Endodermal cell (in vitro differentiated cells): ENCODE measurements around the gene ACAT2. TPM values are rescaled to one million over a fixed set of nuclear protein-coding genes. Genes with fewer than 3 reads are reported as not detected.

Experiments used
- DNase-seq: peaks from one replicate; pipeline ENCODE4 v3.0.0-alpha.2; 2017
- H3K27ac ChIP-seq: 2 replicates; pipeline ENCODE4 v1.5.1; 2013; ENCODE audit warnings: mild to moderate bottlenecking, low read depth, low read length, moderate library complexity
- H3K27me3 ChIP-seq: 2 replicates; pipeline ENCODE4 v1.6.1; 2013; ENCODE audit warnings: mild to moderate bottlenecking, low read length, moderate library complexity; ENCODE audit not compliant: insufficient read depth, control insufficient read depth, poor library complexity, severe bottlenecking
- H3K36me3 ChIP-seq: 2 replicates; pipeline ENCODE4 v1.7.0; 2013; ENCODE audit warnings: mild to moderate bottlenecking, low read length, moderate library complexity; ENCODE audit not compliant: control insufficient read depth, insufficient read depth
- H3K4me1 ChIP-seq: one replicate; pipeline ENCODE4 v1.7.0; 2013; ENCODE audit warnings: low read length; ENCODE audit not compliant: control insufficient read depth, insufficient read depth
- H3K4me3 ChIP-seq: 2 replicates; pipeline ENCODE4 v1.5.1; 2013; ENCODE audit warnings: mild to moderate bottlenecking, low read length, moderate library complexity
- H3K9ac ChIP-seq: 2 replicates; pipeline ENCODE4 v1.6.1; 2013; ENCODE audit warnings: mild to moderate bottlenecking, low read length, moderate library complexity; ENCODE audit not compliant: poor library complexity, severe bottlenecking; ENCODE audit errors: extremely low read depth
- H3K9me3 ChIP-seq: 2 replicates; pipeline ENCODE4 v1.6.1; 2013; ENCODE audit warnings: mild to moderate bottlenecking, low read length, moderate library complexity; ENCODE audit not compliant: control insufficient read depth
- H3K27ac Mint-ChIP-seq: 2 replicates; pipeline ENCODE4 v1.8.0; 2020; ENCODE audit warnings: mixed read lengths
- H3K27me3 Mint-ChIP-seq: 2 replicates; pipeline ENCODE4 v1.8.0; 2021; ENCODE audit warnings: mild to moderate bottlenecking, mixed read lengths; ENCODE audit not compliant: insufficient read depth
- H3K36me3 Mint-ChIP-seq: 2 replicates; pipeline ENCODE4 v1.8.0; 2020; ENCODE audit warnings: low read depth, mixed read lengths
- H3K4me1 Mint-ChIP-seq: 2 replicates; pipeline ENCODE4 v1.8.0; 2020; ENCODE audit warnings: mixed read lengths
- H3K4me3 Mint-ChIP-seq: 2 replicates; pipeline ENCODE4 v1.8.0; 2020; ENCODE audit warnings: mild to moderate bottlenecking, moderate library complexity, mixed read lengths
- H3K9me3 Mint-ChIP-seq: 2 replicates; pipeline ENCODE4 v1.8.0; 2020; ENCODE audit warnings: mild to moderate bottlenecking, mixed read lengths
- WGBS, 2 experiments: methylation state at CpG; one replicate each; pipeline versions ENCODE4 v1.1.5 to v1.1.7; 2013; ENCODE audit warnings: missing lambda C conversion rate in 2 of 2, mixed read lengths in 1 of 2; ENCODE audit not compliant: insufficient coverage in 1 of 2, insufficient read length in 1 of 2; 5-methylcytosine and 5-hydroxymethylcytosine counted together
- total RNA-seq, 2 donors: library from RNA; stranded (reverse); fragmentation: NEBNext Ultra II Directional in 1 of 2; extraction: Animal tissue kit (Norgen Biotek cat#: 25700) in 1 of 2; gene quantifications; 2 replicates in 1 of 2; 3 replicates in 1 of 2; pipeline ENCODE4 v1.2.1, GENCODE V29; 2021
- TF ChIP-seq, protein P1 (sequence below): fragments of 200-600 bp; sonication (generic); conservative IDR thresholded peaks from 2 replicates; pipeline ENCODE4 v1.5.0; 2021; ENCODE audit warnings: antibody characterized with exemption, mild to moderate bottlenecking

The ACAT2 gene
- total RNA-seq, 2 donors from 2014 or later: 108 to 147 TPM

DNA sequence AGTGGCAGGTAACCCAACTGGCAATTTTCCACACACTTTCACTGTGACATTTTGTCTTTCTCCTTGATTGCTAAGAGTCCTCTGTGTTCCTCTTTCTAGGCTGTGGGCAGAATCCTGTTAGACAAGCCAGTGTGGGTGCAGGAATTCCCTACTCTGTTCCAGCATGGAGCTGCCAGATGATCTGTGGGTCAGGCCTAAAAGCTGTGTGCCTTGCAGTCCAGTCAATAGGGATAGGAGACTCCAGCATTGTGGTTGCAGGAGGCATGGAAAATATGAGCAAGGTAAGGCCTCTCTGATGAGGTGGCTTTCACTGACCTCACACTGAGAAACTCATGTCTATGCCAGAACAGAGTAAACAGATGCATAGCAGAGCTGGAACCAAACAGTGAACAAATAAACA, 5.1 kb downstream of the ACAT2 start:
- Histone ChIP-seq H3K9ac (no peak overlapping the region), H3K36me3 (peaks cover 87% of the 10 kb centered on the region), H3K27me3 (no peaks in the 10 kb centered on the region), H3K9me3 (peaks cover 7% of the 10 kb centered on the region), H3K27ac (no peak overlapping the region), H3K4me3 (no peak overlapping the region), H3K4me1 (no peaks in the 10 kb centered on the region)
- peaks cover 15% of the 10 kb centered on the region for H3K9me3 Mint-ChIP-seq
- no peak overlapping the region for H3K4me3 Mint-ChIP-seq
- H3K27ac Mint-ChIP-seq: no peak overlapping the region
- TF ChIP-seq, protein P1, sequence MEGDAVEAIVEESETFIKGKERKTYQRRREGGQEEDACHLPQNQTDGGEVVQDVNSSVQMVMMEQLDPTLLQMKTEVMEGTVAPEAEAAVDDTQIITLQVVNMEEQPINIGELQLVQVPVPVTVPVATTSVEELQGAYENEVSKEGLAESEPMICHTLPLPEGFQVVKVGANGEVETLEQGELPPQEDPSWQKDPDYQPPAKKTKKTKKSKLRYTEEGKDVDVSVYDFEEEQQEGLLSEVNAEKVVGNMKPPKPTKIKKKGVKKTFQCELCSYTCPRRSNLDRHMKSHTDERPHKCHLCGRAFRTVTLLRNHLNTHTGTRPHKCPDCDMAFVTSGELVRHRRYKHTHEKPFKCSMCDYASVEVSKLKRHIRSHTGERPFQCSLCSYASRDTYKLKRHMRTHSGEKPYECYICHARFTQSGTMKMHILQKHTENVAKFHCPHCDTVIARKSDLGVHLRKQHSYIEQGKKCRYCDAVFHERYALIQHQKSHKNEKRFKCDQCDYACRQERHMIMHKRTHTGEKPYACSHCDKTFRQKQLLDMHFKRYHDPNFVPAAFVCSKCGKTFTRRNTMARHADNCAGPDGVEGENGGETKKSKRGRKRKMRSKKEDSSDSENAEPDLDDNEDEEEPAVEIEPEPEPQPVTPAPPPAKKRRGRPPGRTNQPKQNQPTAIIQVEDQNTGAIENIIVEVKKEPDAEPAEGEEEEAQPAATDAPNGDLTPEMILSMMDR: no peak
- no peaks in the 10 kb centered on the region for H3K27me3 Mint-ChIP-seq
- H3K36me3 Mint-ChIP-seq: peaks cover 80% of the 10 kb centered on the region
- DNase-seq: no peak
- H3K4me1 Mint-ChIP-seq: peaks cover 7% of the 10 kb centered on the region

DNA sequence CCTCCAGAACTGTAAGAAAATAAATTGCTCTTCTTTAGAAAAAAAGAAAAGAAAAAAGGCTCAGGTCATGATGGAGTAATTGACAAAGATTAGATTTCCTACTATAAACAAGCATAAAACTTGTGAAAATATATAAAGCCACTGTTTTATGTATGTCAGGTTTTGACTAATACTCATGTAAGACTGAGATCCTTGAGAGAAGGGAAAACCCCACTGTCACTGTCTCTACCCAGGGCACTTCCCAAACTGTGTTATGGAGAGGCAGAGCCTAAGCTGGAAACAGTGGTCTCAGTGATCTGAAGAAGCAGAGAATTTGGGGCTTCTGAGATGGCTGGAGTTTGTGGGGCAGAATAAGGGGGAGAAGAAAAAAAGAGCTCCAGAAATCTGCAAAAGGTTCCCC, 7.6 kb downstream of the ACAT2 start:
- peaks cover 88% of the 10 kb centered on the region for H3K36me3 Mint-ChIP-seq
- no peak overlapping the region for H3K27ac ChIP-seq
- peaks cover 7% of the 10 kb centered on the region for H3K9me3 ChIP-seq
- no peak overlapping the region for H3K27ac Mint-ChIP-seq
- peaks cover 3% of the 10 kb centered on the region for H3K4me1 Mint-ChIP-seq
- H3K4me3 ChIP-seq: no peak overlapping the region
- peaks cover 93% of the 10 kb centered on the region for H3K36me3 ChIP-seq
- no peak overlapping the region for H3K9ac ChIP-seq
- no peak for DNase-seq
- no peaks in the 10 kb centered on the region for H3K27me3 Mint-ChIP-seq
- no peaks in the 10 kb centered on the region for H3K27me3 ChIP-seq
- no peaks in the 10 kb centered on the region for H3K4me1 ChIP-seq
- no peak overlapping the region for H3K4me3 Mint-ChIP-seq
- peaks cover 16% of the 10 kb centered on the region for H3K9me3 Mint-ChIP-seq
- TF ChIP-seq, protein P1: no peak

- Mint-ChIP-seq H3K36me3 (peaks cover 94% of the 10 kb centered on the region), H3K9me3 (peaks cover 16% of the 10 kb centered on the region)
Observed at GRCh38 chr6:159772196-159772595, 10.4 kb downstream of the ACAT2 start.

More at GRCh38 chr6:159772196-159772595, 10.4 kb downstream of the ACAT2 start:
- no peak overlapping the region for H3K4me3 Mint-ChIP-seq
- Histone ChIP-seq H3K9me3 (peaks cover 7% of the 10 kb centered on the region), H3K4me1 (no peaks in the 10 kb centered on the region), H3K4me3 (no peak overlapping the region), H3K27me3 (no peaks in the 10 kb centered on the region), H3K36me3 (peaks cover 98% of the 10 kb centered on the region), H3K9ac (no peak overlapping the region), H3K27ac (no peak overlapping the region)
- TF ChIP-seq, protein P1: no peak
- no peaks in the 10 kb centered on the region for H3K4me1 Mint-ChIP-seq
- no peaks in the 10 kb centered on the region for H3K27me3 Mint-ChIP-seq
- DNase-seq: no peak
- no peak overlapping the region for H3K27ac Mint-ChIP-seq
- WGBS, 2 experiments: 8% methylated on average over 1 of the region's 1 CpG; no CpG with 5 or more reads in 1 of the 2 experiments
